GM15510 (cell line): ENCODE results near the gene MLLT6.

Experiments
- POLR2A ChIP-seq: IDR thresholded peaks from 3 replicates; pipeline ENCODE4 v1.6.1; 2011; ENCODE audit warnings: borderline replicate concordance; ENCODE audit not compliant: insufficient read length; ENCODE audit errors: extremely low read depth

MLLT6 gene

DNA sequence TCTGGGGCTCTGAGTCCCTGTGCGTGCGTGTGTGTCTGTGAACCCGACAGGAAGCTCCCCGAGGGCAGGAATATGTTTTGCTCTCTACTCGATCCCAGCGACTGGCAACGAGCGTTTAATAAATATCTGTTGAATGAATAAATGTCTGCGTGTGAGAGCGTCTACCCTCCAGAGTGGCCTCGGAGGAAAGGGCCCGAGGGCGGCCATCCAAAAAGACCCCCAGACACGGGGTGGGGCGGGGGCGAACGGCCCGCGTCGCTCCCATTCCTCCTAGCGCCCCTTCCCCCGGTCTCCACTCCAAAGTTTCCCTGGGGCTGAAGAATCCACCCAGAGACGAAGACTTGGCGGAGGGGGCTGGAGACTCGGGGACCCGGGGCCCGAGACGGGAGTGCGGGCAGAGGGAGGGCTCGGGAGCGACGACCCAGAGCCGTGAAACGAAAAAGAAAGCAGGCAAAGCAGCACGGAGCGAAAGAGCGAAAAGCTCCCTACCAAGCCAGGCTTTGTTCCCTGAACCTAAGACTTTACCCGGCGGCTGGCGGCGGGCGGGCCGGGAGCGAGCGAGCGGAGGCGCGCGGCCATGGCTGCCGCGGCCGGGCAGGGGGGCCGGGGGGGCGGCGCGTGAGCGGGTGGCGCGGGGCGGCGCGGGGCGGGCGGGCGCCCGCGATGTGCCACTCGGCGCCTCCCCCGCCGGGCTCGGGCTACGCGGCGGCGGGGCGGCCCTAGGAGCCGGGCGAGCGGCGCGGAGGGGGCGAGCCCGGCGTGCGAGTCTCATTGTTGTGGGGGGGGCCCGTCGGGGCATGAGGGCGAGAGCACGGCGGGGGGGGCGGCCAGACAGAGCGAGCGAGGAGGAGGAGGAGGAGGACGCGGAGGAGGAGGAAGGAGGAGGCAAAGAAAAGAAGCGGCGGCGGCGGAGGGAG, at the start of gene MLLT6:
MLLT6 (plus strand) TSS at position 668 of the 917 bp plus-strand sequence. CDS start 360 bp downstream, outside the sequence.
- peak; percentile 51 for TF ChIP-seq POLR2A

DNA sequence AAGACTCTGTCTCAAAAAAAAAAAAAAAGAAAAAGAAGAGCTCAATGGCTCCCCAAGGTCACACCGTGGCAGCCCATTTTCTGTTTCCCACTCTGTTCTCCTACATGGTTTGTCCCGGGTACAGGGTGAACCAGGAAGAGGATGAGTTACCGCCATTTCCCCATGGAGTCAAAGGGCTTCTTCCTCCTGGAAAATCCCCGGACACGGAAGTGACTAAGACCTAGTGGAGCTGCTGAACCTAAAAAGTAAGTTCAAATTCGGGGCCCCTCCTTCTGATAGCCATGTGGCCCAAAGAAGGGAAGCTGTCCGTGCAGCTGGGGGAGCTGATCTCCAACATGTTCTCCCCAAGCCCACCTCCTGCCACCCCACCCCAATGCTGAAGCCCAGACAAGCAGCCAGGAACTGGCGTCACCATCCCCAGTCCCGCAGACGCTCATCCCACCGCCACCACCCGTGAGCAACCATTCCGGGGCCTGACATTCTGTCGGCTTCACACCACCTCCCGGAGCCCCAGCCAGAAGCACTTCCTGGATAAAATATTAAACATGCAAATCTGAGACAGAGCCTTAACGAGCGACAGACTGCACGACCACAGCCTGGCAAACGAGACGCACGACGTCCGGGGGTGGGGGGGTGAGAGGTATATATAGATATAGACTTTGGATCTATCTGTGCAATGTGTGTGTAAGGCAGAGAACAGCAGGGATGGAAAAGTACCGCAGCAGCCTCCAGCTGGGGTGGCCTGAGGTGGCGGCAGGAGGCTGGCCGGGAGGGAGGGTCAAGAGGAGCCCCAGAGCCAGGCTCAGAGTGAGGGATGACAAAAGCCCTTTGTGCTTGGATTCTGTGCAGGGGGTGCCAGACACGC, 47.9 kb upstream of the MLLT6 start:
- peak; percentile 32 for TF ChIP-seq POLR2A

DNA sequence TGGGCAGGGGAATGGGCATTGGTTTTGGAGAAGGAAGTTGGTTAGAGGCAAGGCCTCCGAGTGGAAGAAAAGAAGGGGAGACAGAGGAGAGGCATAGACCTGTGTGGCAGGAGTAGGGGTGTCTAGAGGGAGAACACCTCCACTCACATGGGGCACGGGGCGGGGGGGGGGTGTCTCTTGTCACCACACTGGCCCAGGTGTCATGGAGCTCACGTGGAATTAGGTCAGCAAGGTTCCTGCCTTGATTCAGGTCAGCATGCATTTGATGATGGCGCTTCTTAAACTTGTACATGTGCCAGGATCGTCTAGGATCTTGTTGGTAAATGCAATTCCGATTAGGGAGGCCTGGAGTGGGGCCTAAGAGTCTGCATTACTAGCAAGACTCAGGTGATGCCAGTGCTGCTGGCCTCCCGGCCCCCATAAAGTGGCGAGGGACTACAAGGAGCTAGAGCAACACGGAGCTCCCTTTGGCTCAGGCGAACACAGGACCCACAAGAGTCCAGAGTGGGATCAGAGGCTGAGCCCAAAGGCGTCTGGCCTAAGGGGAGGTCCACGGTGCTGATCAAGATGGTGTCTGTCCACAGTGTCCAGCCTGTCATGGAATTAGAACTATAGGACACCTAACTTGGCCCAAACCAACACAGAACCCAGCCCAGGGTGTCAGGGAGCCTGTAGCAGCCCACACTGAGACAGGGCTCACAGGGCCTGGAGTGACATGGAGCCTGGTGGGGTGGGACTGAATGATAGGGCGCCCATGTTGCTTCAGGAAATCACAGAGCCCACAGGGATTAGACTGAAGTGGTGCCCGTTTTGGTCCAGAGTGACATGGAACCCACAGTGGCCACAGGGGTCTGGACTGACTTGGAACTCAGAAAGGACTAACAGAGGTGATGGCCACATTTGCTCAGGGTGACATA, 47.0 kb upstream of the MLLT6 start:
- TF ChIP-seq POLR2A, result no peak

DNA sequence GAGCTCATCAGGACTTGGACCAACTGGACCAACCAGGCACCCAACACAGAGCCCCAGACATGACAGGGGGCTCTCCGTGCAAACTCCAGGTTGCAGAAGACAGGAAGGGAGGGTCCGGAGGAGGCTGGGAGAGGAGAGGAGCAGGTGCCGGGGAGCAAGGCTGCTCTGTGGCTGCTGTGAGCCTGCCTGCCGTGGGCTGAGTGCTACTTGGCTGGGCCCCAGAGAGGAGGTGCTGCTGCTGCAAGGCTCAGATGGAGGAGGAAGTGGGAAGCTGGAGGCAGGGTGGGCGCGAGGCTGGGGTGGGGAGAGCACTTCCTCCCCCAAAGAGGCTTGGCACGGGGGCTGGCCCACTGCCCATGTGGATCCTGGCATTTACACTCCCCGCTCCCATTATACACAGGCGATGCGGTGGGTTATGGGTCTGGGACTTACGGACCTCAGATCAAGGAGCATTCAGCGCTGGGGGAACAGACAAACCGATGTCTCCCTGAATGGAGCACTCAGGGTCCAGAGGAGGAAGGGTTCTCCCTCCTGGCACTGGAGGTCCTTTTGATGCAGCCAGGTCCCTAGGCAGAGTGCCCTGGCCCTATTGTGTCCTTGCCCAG, 46.2 kb upstream of the MLLT6 start:
- TF ChIP-seq POLR2A, result no peak

DNA sequence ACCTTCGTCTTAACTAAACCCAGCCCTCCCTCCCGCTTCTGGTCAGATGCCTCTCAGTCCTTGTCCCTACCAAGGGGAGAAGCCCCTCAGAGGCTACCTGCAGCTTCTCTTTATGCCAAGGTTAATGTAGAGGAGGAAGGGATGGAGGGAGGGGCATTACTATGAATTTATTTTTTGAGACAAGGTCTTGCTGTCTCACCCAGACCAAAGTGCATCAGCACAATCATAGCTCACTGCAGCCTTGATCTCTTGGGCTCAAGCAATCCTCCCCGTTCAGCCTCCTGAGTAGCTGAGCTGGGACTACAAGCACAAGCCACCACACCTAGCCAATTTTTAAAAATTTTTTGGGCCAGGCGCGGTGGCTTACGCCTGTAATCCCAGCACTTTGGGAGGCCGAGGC, 45.7 kb upstream of the MLLT6 start:
- TF ChIP-seq POLR2A, result no peak

DNA sequence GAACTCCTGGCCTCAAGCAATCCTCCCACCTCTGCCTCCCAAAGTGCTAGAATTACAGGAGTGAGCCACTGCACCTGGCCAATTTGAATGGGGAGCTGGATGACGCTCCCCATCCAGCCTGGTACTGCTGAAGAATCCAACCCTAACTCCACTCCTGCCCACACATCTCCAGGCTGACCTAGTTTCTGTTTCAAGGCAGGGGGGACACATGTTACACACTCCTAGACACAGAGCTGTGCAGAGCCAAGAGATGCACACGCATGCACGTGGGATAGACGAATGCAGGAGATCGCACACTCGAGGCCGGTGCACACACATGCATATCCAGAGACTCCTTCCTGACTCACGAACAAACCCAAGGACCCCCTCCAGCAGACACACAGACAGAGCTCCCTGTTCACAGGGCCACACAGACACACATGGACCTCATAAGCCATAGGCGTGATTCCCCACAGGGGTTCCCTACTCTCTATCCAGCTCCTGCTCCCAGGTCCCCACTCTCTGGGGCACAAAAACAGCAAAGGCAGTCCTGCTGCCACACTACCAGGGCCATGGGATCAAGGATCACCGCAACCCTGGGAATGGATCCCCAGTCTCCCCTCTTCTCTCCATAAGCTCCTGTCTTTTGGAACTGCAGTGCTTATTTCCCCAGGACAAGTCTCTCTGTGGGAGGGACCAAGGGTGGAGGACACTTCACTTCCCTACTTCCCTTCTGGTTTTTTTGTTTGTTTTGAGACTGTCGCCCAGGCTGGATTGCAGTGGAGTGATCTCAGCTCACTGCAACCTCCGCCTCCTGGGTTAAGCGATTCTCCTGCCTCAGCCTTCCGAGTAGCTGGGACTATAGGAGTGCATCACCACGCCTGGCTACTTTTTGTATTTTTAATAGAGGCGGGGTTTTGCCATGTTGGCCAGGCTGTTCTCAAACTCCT, 44.7 kb upstream of the MLLT6 start:
- TF ChIP-seq POLR2A, result no peak

DNA sequence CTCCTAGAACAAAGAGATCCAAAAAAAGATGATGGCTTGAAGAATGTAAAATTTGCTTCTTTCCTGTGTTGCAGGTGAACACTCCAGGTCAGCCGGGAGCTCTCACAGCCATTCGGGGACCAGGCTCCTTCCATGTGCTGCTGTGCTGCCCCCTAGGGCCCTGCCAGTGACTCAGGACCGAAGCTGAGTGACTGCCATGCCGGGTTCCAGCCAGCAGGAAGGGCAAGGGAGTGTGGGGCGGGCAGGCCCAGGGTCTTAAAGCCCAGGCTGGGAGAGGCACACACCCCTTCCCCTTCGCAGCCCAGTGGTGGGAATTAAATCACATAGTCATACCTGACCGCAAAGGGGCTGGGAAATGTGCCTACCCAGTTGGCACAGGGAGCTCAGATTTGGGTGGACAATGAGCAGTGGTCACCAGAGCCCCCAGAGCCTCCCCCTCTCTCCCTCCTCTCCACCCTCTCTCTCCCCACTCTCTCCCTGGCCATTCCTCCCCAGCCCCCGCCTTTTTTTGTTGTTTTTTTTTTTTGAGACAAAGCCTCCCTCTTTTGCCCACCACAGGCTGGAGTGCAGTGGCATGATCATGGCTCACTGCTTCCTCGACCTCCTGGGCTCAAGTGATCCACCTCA, 41.8 kb upstream of the MLLT6 start:
- no peak for TF ChIP-seq POLR2A

DNA sequence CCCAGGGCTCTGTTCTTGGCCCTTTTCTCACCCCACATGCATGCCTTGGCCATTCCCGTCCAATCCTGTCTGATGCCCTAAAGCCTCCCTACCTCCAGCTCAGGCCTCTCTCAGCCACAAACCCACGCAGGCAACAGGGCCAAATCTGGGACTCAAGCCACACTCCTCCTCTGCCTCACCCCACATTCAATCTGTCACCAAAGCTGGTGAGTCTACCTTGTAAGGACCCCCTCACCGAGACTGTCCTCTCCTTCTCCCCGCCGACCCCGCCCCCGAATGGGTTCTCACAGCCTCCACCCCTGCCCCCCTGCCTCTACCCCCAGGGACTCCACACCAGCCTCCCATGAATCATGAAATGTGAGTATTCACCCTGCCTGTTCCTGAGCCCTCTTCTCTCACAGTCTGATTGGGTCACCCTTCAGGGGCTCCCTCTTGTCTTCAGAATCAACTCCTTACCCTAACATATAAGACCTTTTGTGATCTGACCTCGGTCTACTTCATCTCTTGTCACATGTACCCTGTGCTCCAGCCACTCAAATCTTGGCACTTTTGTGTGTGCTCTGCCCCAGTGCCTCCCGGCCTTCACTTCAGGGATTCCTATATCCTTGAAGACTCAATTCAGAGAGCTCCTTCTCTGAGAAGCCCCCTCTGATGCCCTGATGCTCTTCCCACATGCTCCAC, 41.0 kb upstream of the MLLT6 start:
- no peak for TF ChIP-seq POLR2A

DNA sequence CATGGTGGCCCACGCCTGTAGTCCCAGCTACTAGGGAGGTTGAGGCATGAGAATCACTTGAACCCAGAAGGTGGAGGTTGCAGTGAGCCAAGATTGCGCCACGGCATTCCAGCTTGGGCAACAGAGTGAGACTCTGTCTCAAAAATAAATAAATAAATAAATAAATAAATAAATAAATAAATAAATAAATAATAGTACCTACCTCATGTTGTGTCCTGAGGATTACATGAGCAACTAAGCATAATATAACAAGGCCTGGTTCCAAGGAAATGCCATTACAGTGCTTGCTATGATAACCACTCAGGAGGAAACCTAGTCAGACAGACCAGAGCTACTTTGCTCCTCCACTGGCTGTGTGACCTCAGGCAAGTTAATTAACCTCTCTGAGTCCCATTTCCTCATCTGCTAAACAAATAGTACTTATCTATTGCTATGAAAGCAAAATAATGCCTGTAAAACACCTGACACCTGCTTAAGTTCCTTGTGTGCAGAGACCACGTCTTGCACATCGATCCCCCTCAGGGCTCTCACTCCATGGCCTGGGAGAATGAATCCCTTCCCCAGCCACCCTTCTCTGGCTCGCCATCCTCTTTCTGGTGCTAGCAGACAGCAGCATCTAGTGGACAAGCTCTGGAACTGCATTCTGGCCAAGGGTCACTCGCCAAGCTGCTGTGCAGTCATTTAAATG, 37.8 kb upstream of the MLLT6 start:
- TF ChIP-seq POLR2A, result no peak

DNA sequence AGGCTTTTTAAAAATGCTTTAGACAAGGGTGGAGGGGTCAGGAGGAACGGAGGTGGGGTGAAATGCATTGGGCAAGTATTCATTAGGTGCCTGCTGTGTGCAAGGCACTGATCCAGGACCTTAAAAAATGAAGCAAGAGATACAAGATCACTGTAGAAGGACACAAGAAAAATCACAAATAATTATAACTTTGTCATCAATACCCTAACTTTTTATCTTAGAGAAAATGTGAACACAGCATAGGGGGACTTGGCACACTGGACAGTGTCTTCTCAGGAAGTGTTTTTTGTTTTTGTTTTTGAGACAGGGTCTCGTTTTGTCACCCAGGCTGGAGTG, 37.3 kb upstream of the MLLT6 start:
- no peak for TF ChIP-seq POLR2A

DNA sequence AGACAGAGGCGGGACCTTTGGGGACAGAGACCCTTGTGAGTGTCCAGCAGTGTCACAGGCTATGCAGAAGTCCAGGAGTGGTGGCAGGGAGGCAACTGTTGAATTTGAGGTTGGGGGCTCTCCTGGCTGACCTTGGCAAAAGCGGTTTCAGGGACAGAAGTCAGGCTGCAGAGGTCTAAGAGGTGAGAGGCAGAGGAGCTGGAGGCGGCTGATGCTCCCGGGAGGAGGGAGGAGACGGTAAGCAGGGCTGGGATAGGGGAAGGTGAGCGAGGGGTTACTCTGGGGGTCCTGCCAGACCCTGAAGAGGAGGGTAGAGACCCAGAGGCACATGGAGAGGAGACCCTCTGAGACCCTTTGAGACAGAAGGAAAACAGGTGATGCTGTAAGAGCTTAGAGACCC, 35.6 kb upstream of the MLLT6 start:
- no peak for TF ChIP-seq POLR2A
